Activated T-cell treated with anti-CD3 and anti-CD28 coated beads for 1 hour (primary cell): ENCODE data around the gene SP3.

Experiments
- DNase-seq: peaks from one replicate; pipeline ENCODE4 v3.0.0-alpha.2; 2020; ENCODE audit warnings: low read depth

The SP3 gene

DNA sequence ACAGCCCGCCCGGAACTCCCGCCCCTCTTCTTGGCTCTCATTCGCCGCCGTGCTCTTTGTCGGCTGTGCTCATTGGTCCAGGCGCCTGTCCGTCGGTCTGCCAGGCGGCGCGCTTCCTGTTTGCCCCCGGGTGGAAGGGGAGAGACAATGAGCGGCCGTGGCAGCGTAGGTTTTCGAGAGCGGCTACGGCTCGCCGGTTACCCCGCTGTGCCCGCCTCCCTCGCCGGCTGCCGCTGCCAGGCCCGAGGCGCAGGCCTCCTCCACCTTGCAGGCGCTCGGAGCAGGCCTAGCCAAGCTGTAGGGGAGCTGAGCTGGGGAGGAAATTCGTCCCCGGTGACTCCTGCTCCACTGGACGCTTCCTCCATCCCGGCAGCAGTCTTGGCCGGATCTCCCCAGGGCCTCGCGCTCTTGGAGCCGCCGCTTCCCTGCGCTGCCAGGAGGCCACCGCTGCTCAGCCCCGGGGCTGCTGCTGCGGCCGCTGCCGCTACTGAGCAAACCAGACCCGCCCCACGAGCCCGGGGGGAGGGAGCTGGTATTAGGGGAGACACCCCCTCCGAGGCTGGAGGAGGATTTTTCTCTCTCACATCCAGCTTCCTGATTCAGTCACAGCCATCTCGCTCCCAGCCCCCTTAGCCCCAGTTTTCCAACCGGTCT is at the start of gene SP3:
Gene SP3, minus strand, starts transcription at position 2 of the 654 bp plus-strand sequence. CDS start 202 bp downstream, outside the sequence.
- peak; percentile 91 for DNase-seq

DNA sequence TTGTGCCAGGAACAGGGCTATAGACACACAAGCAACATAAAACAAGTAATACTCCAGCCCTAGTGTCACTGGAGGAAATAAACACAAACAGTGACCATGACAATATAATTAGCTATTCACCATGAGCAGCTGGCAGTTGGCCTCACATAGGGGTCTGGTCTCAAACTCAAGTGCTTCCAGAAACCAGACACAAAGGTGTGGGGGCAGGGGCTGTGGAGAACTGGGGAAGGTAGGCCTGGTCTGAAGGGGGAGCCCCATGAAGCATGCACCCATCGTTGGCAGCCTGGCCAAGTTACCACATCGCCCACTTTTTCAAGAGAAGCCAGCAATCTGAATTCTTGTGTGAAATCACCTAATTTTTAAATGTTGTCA is 49.5 kb upstream of the SP3 start:
- no peak for DNase-seq

- no peak for DNase-seq
Measured at GRCh38 chr2:174014011-174014698, 49.0 kb upstream of the SP3 start.

DNA sequence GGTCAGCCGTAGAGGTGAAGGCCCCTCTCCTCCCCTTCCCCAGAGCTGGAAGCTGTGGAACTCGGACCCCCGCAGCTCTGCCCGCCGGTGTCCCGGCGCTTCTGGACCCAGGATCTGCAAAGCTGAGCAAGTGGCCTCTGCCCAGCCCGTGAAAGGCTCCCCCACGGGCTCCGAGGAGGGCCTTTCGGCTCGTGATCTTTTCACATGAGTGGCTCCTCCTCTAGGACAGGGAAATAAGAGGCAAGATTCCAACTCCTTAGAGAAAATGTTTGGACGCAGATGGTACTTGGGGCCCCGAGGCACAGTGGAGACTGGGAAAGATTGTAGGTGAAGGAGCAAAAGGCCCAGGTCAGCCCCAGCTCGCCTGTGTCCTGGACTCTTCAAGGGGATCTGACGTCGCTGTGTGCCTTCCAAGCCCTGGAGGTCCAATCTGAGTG is 48.2 kb upstream of the SP3 start:
- DNase-seq: no peak

DNA sequence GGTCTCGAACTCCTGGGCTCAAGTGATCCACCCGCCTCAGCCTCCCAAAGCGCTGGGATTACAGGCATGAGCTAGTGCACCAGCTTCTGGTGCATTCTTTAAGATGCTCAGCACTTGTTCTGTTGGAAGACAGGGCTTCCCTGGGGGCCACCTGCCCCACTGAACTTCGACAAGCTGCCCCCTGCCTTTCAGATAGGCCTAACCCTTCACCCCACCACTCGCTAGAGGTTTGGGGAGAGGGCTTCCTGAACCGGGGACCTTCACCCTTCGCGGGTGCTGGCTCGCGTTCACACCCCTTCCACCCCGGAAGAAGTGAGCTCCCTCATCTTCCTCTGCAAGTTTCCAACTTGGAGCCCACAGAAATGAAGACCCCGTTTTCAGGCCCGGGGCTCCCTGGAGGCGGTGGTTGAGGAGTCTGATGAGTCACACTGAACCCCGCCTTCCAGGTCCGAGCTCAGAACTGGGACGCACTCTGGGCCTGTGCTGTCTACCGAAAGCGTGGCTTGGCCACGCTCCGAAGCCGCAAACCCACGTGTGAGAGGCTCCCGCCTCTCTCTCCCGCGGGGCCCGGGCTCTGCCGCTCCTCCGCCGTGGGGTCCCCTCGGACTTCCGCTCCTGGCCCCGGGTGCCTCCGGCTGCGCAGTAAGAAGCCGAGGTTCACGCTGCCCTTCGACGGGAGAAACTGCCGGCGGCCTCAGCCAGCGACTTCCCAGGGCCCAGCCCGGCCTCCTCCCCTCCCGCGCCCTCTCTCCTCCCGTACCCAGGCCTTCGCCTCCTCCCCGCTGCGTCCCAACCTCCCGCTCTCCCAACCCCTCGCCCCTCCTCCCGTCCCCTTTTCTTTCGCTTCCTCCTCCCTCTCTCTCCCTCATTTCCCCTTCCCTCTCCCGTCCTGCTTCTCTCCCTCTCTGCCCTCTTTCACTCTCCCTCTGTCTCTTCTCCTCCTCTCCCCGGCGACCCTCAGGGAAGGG is 47.5 kb upstream of the SP3 start:
- peak; percentile 8 for DNase-seq

DNA sequence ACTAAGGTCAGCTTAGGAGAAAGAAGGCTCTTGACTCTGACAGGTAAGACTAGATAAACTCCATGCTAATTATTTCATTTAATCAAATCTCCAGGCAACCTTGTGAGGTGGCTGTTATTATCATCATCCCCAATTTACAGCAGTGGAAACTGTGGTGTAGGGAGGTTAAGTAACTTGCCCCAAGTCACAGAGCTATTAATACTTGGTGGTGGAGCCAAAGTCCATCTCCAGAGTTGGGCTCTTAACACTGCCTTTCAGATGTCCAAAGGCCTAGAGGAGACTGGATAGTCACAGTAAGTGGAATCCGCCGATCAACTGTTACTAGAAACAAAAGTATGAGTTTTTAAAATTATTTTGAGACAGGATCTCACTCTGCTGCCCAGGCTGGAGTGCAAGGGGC is 46.6 kb upstream of the SP3 start:
- no peak for DNase-seq

GRCh38 chr2:174011173-174011572 is 46.0 kb upstream of the SP3 start:
- no peak for DNase-seq

DNA sequence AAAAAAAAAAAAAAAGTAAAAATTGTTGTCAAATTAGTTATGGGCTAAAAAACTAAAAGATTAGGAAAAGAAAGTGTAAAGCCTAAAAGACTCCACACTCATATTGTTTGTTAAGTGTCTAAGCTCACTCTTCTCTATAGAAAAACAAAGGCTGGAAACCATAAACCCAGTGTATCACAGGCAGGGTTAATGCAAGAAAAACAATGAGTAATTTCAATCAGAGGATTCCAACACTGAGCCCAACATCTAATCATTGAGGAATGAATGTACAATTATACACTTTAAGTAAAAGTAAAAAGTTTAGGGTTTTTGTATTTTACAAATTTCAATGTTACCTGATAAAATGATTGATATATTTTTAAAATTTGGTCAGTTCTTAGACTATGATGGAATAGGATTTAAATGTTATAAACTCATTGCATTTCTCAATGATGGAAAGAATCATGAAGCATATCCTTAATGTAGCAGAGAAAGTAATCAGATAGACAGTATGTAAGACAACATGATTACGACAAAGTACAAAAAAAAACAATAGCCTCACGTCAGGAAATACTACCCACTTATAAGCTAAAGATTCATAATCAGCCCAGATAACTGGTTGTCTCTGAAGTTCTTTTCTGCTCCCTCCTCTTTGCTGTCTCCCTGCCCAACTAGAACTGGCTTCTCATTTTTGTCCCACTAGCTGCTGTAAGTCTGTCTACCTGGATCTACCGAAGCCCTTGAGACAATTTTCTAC is 44.5 kb upstream of the SP3 start:
- no peak for DNase-seq

DNA sequence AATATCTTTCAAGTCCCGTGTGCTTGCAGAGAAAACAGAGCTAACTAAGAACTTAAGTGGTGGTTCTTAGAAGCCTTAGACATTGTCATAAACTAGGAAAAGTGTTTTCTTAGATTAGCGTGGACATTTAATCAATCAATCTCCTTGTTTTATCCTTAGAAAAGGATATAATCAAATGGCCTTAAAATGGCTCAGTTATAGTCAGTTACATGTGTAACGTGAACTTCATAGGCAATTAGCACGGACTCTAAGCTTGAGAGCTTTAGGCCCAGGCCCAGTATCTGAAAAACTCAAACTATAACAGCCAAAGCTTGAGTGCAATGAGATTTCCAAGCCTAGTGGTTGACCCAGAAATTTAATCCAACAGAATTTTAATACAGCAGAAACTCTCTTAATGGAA is 43.5 kb upstream of the SP3 start:
- DNase-seq: no peak

- DNase-seq: no peak
Measured at GRCh38 chr2:174007010-174007409, 41.8 kb upstream of the SP3 start.

GRCh38 chr2:174005801-174006419 is 40.7 kb upstream of the SP3 start:
- no peak for DNase-seq

DNA sequence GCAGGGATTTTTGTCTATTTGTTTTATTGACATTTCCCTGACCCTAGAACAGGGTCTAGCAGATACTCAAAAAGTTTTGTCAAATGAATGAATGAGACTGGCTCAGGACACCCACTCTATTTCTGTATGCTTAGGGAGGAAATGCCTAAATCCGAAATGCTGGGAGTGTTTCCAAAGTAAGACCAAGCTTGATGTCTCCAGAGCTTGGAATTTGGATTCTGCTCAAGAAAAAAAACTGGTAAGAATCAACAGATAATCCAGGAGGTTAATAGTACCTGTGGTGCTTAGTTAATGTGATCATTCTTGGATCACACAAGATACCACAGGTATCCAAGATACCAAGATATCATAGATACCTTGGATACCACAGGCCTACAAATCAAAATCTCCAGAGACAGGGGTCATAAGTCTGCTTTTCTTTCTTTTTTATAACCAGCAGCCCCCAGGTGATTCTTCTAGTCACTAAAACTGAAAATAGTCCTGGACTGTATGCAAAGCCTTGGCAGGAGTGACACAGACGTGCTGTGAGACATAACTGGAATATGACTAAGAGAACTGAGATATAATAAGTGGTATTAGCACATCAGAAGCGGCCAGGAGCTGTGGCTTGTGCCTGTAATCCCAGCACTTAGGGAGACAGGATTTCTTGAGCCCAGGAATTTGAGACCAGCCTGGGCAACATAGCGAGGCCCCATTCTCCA is 39.9 kb upstream of the SP3 start:
- DNase-seq: no peak

DNA sequence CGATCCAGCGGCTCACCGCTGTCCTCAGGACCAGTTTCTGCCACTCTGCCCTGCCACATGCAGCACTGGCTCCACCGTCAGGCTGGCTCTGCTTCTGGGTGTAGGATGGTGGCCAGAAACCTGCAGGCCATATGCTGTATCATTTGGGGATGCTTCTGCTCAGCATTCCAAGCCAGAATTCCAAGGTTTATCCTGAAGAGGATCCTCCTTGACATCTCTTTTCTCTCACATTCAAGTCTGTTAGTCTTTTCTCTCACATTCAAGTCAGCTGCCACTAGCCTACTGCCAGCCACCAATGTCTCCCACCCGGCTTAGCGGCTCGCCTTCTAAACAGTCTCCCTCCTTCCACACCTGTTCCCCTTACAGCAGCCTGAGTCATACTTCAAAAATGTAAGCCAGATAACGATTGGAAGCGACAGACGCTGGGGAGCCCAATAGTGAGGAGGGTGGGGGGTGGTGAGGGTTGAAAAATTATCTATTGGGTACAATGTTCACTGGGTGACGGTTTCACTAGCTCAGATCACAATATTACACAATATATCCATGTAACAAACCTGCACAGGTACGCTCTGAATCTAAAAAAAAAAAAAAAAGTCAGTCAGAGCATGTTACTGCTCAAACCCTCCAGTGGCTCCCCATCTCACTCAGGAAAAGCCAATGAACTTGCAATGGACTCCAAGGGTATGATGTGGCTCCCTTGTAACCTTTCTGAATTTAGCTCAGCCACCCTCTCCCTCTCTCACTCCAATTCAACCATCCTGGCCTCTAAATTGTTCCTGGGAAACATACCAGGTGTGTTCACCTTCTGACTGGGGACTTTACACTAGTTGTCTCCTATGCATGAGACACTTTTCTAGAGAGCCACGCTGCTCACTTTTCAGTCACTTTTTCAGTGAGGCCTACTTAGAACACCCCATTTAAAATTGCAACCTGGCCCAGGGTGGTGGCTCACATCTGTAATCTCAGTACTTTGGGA is 38.8 kb upstream of the SP3 start:
- DNase-seq: no peak

GRCh38 chr2:174002679-174003078 is 37.5 kb upstream of the SP3 start:
- DNase-seq: no peak

GRCh38 chr2:174001107-174001506 is 35.9 kb upstream of the SP3 start:
- no peak for DNase-seq

- no peak for DNase-seq
Measured at GRCh38 chr2:173999724-174000123, 34.6 kb upstream of the SP3 start.

GRCh38 chr2:173999272-173999671 is 34.1 kb upstream of the SP3 start:
- no peak for DNase-seq

GRCh38 chr2:173998386-173998785 is 33.2 kb upstream of the SP3 start:
- DNase-seq: no peak

DNA sequence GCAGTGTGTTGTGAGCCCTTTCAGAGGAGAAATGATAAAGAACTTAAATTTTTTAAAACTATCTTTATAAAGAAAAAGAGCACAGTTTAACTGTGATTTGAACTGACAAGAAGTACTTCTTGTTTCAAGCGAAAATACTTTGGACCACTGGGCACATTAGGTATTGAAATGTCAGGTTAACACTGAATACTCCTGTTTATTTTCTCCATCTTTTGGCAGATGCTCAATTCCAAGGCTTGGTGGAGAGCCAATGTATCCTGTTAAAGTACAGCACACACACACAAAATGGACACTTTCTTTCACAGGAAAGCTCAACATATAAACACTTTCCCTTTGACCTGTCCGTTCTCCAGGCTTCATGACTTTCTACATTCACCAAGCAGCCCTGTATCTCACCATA is 32.6 kb upstream of the SP3 start:
- no peak for DNase-seq

DNA sequence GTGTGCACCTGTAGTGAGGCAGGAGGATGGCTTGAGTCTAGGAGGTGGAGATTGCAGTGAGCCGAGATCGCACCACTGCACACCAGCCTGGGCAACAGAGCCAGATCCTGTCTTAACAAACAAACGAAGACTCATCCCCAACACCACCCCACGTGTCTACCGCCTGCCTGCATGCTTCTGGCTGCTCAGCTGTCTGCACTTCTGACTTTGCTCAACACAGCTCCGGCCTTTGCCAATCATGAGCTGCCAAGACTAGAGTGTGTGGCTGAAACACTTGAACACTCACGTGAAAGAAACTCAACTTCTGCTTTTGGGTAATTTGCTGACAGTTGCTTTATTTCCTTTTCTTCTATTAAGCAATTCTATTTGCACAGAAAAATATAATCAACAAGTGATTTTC is 32.1 kb upstream of the SP3 start:
- no peak for DNase-seq
